Endothelial cell of umbilical vein (primary cell): ENCODE data around the gene UBE2E2. TPM values are rescaled to one million over a fixed set of nuclear protein-coding genes. Genes with fewer than 3 reads are reported as not detected.

Source experiments
- BruUV-seq: library from RNA; stranded (reverse); fragments of 400-500 nt; replicated peaks from 2 replicates; lab custom pipeline; 2021; lab: Mats Ljungman, UMichigan
- CTCF ChIA-PET: fragments of 300-600, 350-600 bp; sonication (Branson Sonifier 250); formaldehyde crosslinking; loops from one replicate; lab custom pipeline; 2021; ENCODE audit warnings: antibody characterized with exemption, inconsistent platforms; lab: Charles Lee
- POLR2A ChIA-PET: fragments of 300-600, 350-600 bp; sonication (Branson Sonifier 250); formaldehyde crosslinking; loops from one replicate; lab custom pipeline; 2021; ENCODE audit warnings: antibody characterized with exemption, inconsistent platforms; lab: Charles Lee
- DNase-seq: peaks from one replicate; pipeline ENCODE4 v3.0.0-alpha.2; 2011; ENCODE audit warnings: low read depth, low spot score
- FAIRE-seq: peaks from 2 replicates; lab custom pipeline; 2011; peaks lifted over from hg19 to GRCh38; lab: Jason Lieb, UNC
- H2AFZ ChIP-seq: 2 replicates; pipeline ENCODE4 v1.6.0; 2012; ENCODE audit warnings: low read depth, low read length, control low read depth, inconsistent platforms
- H3K27ac ChIP-seq: 2 replicates; pipeline ENCODE4 v1.5.1; 2011; ENCODE audit warnings: low read depth, mild to moderate bottlenecking, control low read depth, low read length, moderate library complexity; ENCODE audit not compliant: insufficient read depth
- H3K27me3 ChIP-seq, 2 experiments: 2 replicates each; pipeline versions ENCODE4 v1.6.0 to v1.6.1; 2011; ENCODE audit warnings: low read length in 2 of 2, mixed read lengths in 1 of 2; ENCODE audit not compliant: control insufficient read depth in 2 of 2, insufficient read depth in 2 of 2
- H3K36me3 ChIP-seq, 2 experiments: 2 replicates in 1 of 2; 3 replicates in 1 of 2; pipeline ENCODE4 v1.5.1; 2011; ENCODE audit warnings: low read length in 2 of 2, mild to moderate bottlenecking in 1 of 2, moderate library complexity in 1 of 2; ENCODE audit not compliant: control insufficient read depth in 2 of 2, insufficient read depth in 2 of 2; ENCODE audit errors: extremely low read depth in 1 of 2
- H3K4me1 ChIP-seq: 3 replicates; pipeline ENCODE4 v1.5.1; 2011; ENCODE audit warnings: mild to moderate bottlenecking, low read length; ENCODE audit not compliant: control insufficient read depth, insufficient read depth; ENCODE audit errors: extremely low read depth
- H3K4me2 ChIP-seq: 2 replicates; pipeline ENCODE4 v1.6.1; 2011; ENCODE audit warnings: low read length, control low read depth, mixed read lengths; ENCODE audit not compliant: insufficient read depth
- H3K4me3 ChIP-seq, 3 experiments: fragments of 200-600 bp in 1 of 3; sonication (generic), shearing (Covaris generic) in 1 of 3; replicated peaks in 1 of 3; 2 replicates each; pipeline ENCODE4 v1.5.1; 2011 to 2016; ENCODE audit warnings: control low read depth in 3 of 3, low read length in 3 of 3, mild to moderate bottlenecking in 2 of 3, inconsistent platforms in 1 of 3, low read depth in 1 of 3, moderate library complexity in 1 of 3; ENCODE audit not compliant: insufficient read depth in 1 of 3
- H3K79me2 ChIP-seq: 2 replicates; pipeline ENCODE4 v1.6.0; 2012; ENCODE audit warnings: low read length, inconsistent platforms; ENCODE audit not compliant: control insufficient read depth, insufficient read depth
- H3K9ac ChIP-seq: replicated peaks from 2 replicates; pipeline ENCODE3; 2011; ENCODE audit warnings: low read length, control low read depth; ENCODE audit not compliant: insufficient read depth; ENCODE audit errors: extremely low read depth
- H3K9me1 ChIP-seq: replicated peaks from 3 replicates; pipeline ENCODE4 v1.6.0; 2011; ENCODE audit warnings: mild to moderate bottlenecking, low read length; ENCODE audit not compliant: control insufficient read depth, insufficient read depth; ENCODE audit errors: extremely low read depth
- H3K9me3 ChIP-seq: replicated peaks from 2 replicates; pipeline ENCODE4 v1.5.1; 2012; ENCODE audit warnings: low read length, inconsistent platforms; ENCODE audit not compliant: control insufficient read depth, insufficient read depth
- H4K20me1 ChIP-seq: replicated peaks from 2 replicates; pipeline ENCODE3; 2011; ENCODE audit warnings: mild to moderate bottlenecking, low read length; ENCODE audit not compliant: control insufficient read depth, insufficient read depth; ENCODE audit errors: extremely low read depth
- CTCF ChIP-seq, 2 donors: IDR thresholded peaks; 1 replicate in 1 of 2; 2 replicates in 1 of 2; pipeline ENCODE4 v1.5.1; 2011; ENCODE audit warnings: low read length in 2 of 2, mild to moderate bottlenecking in 2 of 2, moderate library complexity in 2 of 2, control low read depth in 1 of 2, inconsistent platforms in 1 of 2, low read depth in 1 of 2; ENCODE audit not compliant: insufficient read depth in 1 of 2; ENCODE audit errors: extremely low read depth in 1 of 2
- EZH2 ChIP-seq: IDR thresholded peaks from 2 replicates; pipeline ENCODE4 v1.6.1; 2012; ENCODE audit warnings: borderline replicate concordance, low read depth, mild to moderate bottlenecking, moderate library complexity, low read length, inconsistent platforms; ENCODE audit not compliant: severe bottlenecking
- FOS ChIP-seq: IDR thresholded peaks from 2 replicates; pipeline ENCODE4 v1.6.1; 2011; ENCODE audit warnings: mild to moderate bottlenecking, low read length, moderate library complexity, borderline replicate concordance; ENCODE audit not compliant: insufficient read depth
- GATA2 ChIP-seq: IDR thresholded peaks from 2 replicates; pipeline ENCODE4 v1.7.0; 2011; ENCODE audit warnings: low read depth, mild to moderate bottlenecking, moderate library complexity, mixed read lengths, low read length; ENCODE audit not compliant: insufficient read length, insufficient read depth
- JUN ChIP-seq: IDR thresholded peaks from 2 replicates; pipeline ENCODE4 v1.6.1; 2011; ENCODE audit warnings: borderline replicate concordance, low read depth; ENCODE audit not compliant: insufficient read length, insufficient read depth
- MAX ChIP-seq: IDR thresholded peaks from 2 replicates; pipeline ENCODE4 v1.6.1; 2011; ENCODE audit not compliant: insufficient read depth, insufficient read length
- MYC ChIP-seq: IDR thresholded peaks from one replicate; pipeline ENCODE4 v1.6.1; 2011; ENCODE audit warnings: mild to moderate bottlenecking, low read depth, low read length
- POLR2A ChIP-seq: IDR thresholded peaks from 2 replicates; pipeline ENCODE4 v1.6.1; 2012; ENCODE audit warnings: low read depth, mild to moderate bottlenecking, control low read depth, low read length
- POLR2AphosphoS5 ChIP-seq: IDR thresholded peaks from 2 replicates; pipeline ENCODE4 v1.6.1; 2012; ENCODE audit warnings: low read depth, mild to moderate bottlenecking, control low read depth, low read length, moderate library complexity; ENCODE audit not compliant: insufficient read depth
- dilution Hi-C: fragments of 300-500 bp; cut with MboI; formaldehyde crosslinking; loops from one replicate; pipeline ENCODE4 v1.15.0; 2019; ENCODE audit warnings: low sequenced_read_pairs; ENCODE audit not compliant: extremely low pct_ligation_motif_present
- intact Hi-C: fragments of 100-400 bp; cut with micrococcal nuclease; formaldehyde crosslinking; loops from one replicate; pipeline ENCODE4 v1.10.0; 2022
- polyA plus RNA-seq, 4 experiments: library from polyadenylated mRNA; depleted of rRNA in 3 of 4; stranded (reverse) in 3 of 4; unstranded in 1 of 4; fragments of >200 nt; gene quantifications; 2 replicates each; pipeline versions ENCODE4 v1.2.1 to v1.2.3, GENCODE V29; 2011 to 2012; ENCODE audit warnings: missing spikeins in 1 of 4
- total RNA-seq: library from RNA; stranded (reverse); gene quantifications from 2 replicates; pipeline ENCODE4 v1.2.3, GENCODE V29; 2021

The UBE2E2 gene
- total and polyA plus RNA-seq, 2 donors (not counting 3 experiments of a cell fraction or from before 2014, with no cell fraction given) = 37.0 to 45.4 TPM

GRCh38 chr3:23479026-23479425 is 275.9 kb downstream of the UBE2E2 start:
- no peaks in the 10 kb centered on the region for H4K20me1 ChIP-seq
- no peaks in the 10 kb centered on the region for H3K36me3 ChIP-seq
- ChIA-PET CTCF (interaction anchor here (1.2 kb wide), 1 partner anchor 13 kb away, joined by 3 read pairs; no protein-coding TSS in a partner anchor), POLR2A (no interaction called here)
- no peak overlapping the region for H3K4me3 ChIP-seq
- no peaks in the 10 kb centered on the region for H3K27me3 ChIP-seq
- no peaks in the 10 kb centered on the region for H3K9me3 ChIP-seq
- intact Hi-C loops (no loop called here), dilution Hi-C loops (no loop called here)
- H3K4me1 ChIP-seq = no peaks in the 10 kb centered on the region
- FAIRE-seq = no peak
- TF ChIP-seq POLR2AphosphoS5 = no peak
- no peak for TF ChIP-seq POLR2A
- TF ChIP-seq GATA2 = no peak
- no peak for TF ChIP-seq JUN
- TF ChIP-seq EZH2 = no peak
- no peak for TF ChIP-seq FOS
- no peak for TF ChIP-seq CTCF (IDR thresholded peaks at IDR 0.05; ENCODE audit: extremely low read depth in 1 of 2, insufficient read depth in 1 of 2, low read depth in 1 of 2, low read length in 2 of 2)
- TF ChIP-seq MAX = no peak
- TF ChIP-seq MYC = no peak
- no peak for DNase-seq
- no peak overlapping the region for H3K9ac ChIP-seq
- H3K79me2 ChIP-seq = no peaks in the 10 kb centered on the region
- BruUV-seq = no TSS peak
- H3K9me1 ChIP-seq = no peaks in the 10 kb centered on the region
- no peak overlapping the region for H3K4me2 ChIP-seq
- no peak overlapping the region for H2AFZ ChIP-seq
- H3K27ac ChIP-seq = no peak overlapping the region
